HG03108 (cell line): Measurements from ENCODE around the gene AZU1.
"Not testable (repeated sequence)": the region's sequence is repeated elsewhere in the genome, so short reads cannot be mapped to it uniquely, and the experiment has no call there.

Experiments
- ATAC-seq: cut with Tn5 transposase; IDR thresholded peaks from one replicate; pipeline ENCODE4 v1.9.1; 2021; ENCODE audit warnings: moderate library complexity; ENCODE audit not compliant: unreplicated experiment

Gene AZU1

GRCh38 chr19:807627-808422, 19.8 kb upstream of the AZU1 start:
- ATAC-seq: no peak

DNA sequence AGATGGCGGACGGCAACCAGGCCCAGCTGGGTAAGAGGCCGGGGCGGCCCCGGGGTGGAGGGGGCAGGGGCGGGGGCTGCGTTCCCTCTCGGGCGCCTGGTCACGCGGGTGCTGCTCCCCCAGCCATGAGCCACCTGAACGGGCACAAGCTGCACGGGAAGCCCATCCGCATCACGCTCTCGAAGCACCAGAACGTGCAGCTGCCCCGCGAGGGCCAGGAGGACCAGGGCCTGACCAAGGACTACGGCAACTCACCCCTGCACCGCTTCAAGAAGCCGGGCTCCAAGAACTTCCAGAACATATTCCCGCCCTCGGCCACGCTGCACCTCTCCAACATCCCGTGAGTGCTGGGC, 19.2 kb upstream of the AZU1 start:
- no peak for ATAC-seq

GRCh38 chr19:810077-810855, 17.4 kb upstream of the AZU1 start:
- no peak for ATAC-seq

DNA sequence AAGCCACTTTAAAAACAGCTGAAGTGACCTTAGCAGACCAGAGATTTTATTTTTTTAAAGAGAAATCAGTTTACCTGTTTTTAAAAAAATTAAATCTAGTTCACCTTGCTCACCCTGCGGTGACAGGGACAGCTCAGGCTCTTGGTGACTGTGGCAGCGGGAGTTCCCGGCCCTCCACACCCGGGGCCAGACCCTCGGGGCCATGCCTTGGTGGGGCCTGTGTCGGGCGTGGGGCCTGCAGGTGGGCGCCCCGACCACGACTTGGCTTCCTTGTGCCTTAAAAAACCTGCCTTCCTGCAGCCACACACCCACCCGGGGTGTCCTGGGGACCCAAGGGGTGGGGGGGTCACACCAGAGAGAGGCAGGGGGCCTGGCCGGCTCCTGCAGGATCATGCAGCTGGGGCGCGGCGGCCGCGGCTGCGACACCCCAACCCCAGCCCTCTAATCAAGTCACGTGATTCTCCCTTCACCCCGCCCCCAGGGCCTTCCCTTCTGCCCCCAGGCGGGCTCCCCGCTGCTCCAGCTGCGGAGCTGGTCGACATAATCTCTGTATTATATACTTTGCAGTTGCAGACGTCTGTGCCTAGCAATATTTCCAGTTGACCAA, 16.7 kb upstream of the AZU1 start:
- ATAC-seq: no peak

- no peak for ATAC-seq
Observed at GRCh38 chr19:811506-812048, 16.1 kb upstream of the AZU1 start.

GRCh38 chr19:812049-812746, 15.4 kb upstream of the AZU1 start:
- no peak for ATAC-seq

GRCh38 chr19:812747-813218, 14.9 kb upstream of the AZU1 start:
- ATAC-seq: no peak

- ATAC-seq: no peak
Observed at GRCh38 chr19:813219-814151, 14.2 kb upstream of the AZU1 start.

DNA sequence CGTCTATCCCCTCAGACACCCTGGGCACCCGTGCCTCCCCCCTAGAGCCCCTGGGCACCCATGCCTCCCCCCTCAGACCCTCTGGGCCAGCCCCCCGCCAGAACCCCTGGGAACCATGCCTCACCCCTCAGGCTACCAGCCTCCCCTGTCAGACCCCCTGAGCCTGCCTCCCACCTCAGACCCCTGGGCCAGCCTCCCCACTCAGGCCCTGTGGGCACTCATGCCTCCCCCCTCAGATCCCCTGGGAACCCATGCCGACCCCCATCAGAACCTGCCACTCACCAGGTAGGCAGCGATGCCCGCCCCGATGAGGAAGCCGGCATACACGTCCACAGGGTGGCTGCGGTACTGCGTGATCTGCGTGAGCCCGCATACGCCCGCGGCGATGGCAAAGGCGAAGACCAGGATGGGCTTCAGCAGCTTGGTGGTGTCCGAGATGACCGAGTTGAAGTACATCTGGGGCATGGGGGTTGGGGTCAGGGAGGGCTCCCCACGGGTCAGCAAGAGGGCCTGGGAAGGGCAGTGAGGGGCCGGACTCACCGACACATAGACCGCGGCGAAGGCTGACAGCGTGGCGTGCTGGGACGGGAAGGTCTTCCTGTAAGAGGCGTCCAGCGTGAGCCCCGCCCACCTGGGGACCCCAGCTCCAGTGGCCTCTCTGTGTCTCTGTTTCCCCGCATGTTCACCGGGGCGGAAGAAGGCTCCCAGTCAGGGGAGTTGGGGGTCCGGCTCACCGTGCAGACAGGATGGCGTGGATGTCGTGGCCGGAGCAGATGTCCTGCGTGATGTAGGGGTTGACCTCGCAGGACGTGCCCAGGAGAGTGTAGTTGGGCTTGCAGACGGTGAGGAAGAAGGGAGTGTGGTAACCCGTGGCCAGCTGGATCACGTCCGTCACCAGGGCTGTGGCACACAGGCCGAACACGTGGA, 13.2 kb upstream of the AZU1 start:
- ATAC-seq: no peak

DNA sequence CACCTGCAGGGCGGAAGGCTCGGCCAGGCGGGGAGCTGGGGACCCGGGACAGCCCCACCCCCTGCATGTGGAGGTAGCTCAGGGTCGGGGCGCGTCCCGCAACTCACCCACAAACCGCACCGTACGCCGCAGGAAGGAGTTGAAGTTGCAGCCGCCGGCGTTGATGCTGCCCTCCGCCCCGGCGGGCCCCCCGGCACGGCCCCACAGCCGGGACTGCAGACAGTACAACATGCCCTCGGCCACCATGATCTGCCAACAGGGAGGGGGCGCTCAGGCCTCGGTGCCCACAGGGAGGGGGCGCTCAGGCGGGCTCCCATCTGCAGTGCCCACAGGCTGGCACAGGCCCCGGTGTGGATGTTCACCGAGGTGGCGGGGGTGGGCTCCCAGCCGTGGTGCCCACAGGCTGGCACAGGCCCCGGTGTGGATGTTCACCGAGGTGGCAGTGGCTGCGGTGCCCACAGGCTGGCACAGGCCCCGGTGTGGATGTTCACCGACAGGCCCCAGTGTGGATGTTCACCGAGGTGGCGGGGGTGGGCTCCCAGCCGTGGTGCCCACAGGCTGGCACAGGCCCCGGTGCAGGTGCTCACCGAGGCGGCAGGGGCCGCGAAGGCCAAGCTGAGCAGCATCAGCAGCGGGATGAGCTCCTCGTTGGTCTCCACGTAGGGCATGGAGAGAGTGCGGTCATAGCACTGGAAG, 12.4 kb upstream of the AZU1 start:
- no peak for ATAC-seq

- ATAC-seq: no peak
Observed at GRCh38 chr19:815775-816499, 11.7 kb upstream of the AZU1 start.

DNA sequence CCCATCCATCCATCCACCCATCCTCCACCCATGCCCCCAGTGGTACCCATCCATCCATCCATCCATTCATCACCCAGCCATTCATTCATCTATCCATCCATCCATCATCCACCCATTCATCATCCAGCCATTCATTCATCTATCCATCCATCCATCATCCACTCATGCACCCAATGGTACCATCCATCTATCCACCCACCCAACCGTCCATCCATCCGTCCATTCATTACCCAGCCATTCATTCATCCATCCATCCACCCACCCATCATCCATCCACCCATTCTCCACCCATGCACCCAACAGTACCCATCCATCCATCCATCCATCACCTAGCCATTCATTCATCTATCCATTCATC, 11.2 kb upstream of the AZU1 start:
- ATAC-seq: no peak

DNA sequence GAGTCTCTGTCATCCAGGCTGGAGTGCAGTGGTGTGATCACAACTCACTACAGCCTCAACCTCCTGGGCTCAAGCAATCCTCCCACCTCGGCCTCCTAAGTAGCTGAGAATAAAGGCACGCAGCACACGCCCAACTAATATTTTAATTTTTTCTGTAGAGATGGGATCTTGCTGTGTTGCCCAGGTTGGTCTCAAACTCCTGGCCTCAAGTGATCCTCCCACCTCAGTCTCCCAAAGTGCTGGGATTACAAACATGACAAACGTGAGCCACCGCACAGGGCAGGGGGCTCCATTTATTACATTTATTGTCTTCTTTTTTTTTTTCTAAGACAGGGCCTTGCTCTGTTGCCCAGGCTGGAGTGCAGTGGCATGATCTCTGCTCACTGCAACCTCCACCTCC, 7.4 kb upstream of the AZU1 start:
- not testable (repeated sequence) for ATAC-seq

DNA sequence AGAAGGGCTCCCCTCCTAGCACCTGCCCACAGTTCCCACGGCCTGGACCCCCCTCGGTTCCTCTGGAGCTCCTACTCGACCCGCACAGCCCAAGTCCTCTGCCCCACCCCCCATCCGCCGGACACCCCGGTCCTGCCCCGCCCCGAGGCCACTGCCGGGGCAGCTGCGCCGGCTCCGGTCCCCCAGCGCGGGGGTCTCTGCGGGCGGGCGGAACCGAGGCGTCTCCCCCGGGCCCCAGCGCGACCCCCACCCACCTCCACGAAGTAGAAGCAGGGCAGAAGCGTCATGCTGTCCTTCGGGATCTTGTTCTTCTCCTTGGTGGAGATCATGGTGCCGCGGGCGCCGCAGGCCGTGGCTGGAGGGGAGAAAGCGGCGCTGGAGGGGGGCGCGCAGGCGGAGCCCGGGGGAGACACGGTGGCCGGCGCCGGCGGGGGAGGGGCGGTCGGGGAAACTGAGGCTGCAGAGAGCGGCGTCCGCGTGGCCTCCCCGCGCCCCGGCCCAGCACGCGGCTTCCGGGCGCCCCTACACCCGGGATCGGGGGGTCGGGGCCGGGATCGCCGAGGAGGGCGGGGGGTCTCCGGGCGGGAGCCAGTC, 6.3 kb upstream of the AZU1 start:
- ATAC-seq: no peak

GRCh38 chr19:821825-822503, 5.7 kb upstream of the AZU1 start, which contains the start of gene PLPPR3:
Gene PLPPR3, minus strand, starts transcription at chr19:821955. Its CDS starts 396 bp downstream, at chr19:821559.
- ATAC-seq: no peak

GRCh38 chr19:823565-824121, 4.0 kb upstream of the AZU1 start:
- no peak for ATAC-seq
